NCI-H1930 (cell line): ENCODE data around the gene TRABD2A.

Experiments
- DNase-seq, 2 experiments: peaks; one replicate each; lab custom pipeline; 2025; lab: John Stamatoyannopoulos, UW

Gene TRABD2A

GRCh38 chr2:84849271-84849952 lies 31.5 kb downstream of the TRABD2A start:
- DNase-seq: no peak

GRCh38 chr2:84847326-84848050 lies 33.4 kb downstream of the TRABD2A start:
- no peak for DNase-seq

GRCh38 chr2:84846741-84847142 lies 34.1 kb downstream of the TRABD2A start:
- DNase-seq: no peak

GRCh38 chr2:84846041-84846663 lies 34.7 kb downstream of the TRABD2A start:
- no peak for DNase-seq

GRCh38 chr2:84844141-84844540 lies 36.7 kb downstream of the TRABD2A start:
- DNase-seq: no peak

- DNase-seq: no peak
Observed at GRCh38 chr2:84841577-84841976, 39.3 kb downstream of the TRABD2A start.

GRCh38 chr2:84840306-84840705 lies 40.6 kb downstream of the TRABD2A start:
- DNase-seq: no peak

GRCh38 chr2:84839851-84840250 lies 41.0 kb downstream of the TRABD2A start:
- DNase-seq: no peak

GRCh38 chr2:84838434-84839145 lies 42.3 kb downstream of the TRABD2A start:
- no peak for DNase-seq

GRCh38 chr2:84836215-84836614 lies 44.7 kb downstream of the TRABD2A start:
- DNase-seq: no peak

GRCh38 chr2:84833481-84834150 lies 47.3 kb downstream of the TRABD2A start:
- no peak for DNase-seq

GRCh38 chr2:84832772-84833461 lies 48.0 kb downstream of the TRABD2A start:
- DNase-seq: no peak

GRCh38 chr2:84830758-84831500 lies 50.0 kb downstream of the TRABD2A start:
- DNase-seq: no peak

GRCh38 chr2:84830095-84830494 lies 50.8 kb downstream of the TRABD2A start:
- DNase-seq: no peak

- DNase-seq: no peak
Observed at GRCh38 chr2:84829693-84830092, 51.2 kb downstream of the TRABD2A start.

- DNase-seq: no peak
Observed at GRCh38 chr2:84827978-84828575, 52.8 kb downstream of the TRABD2A start.

- no peak for DNase-seq
Observed at GRCh38 chr2:84823788-84824187, 57.1 kb downstream of the TRABD2A start.

GRCh38 chr2:84823229-84823628 lies 57.7 kb downstream of the TRABD2A start:
- DNase-seq: no peak

GRCh38 chr2:84821806-84822205 lies 59.1 kb downstream of the TRABD2A start:
- no peak for DNase-seq

- DNase-seq: no peak
Observed at GRCh38 chr2:84817239-84817655, 63.6 kb downstream of the TRABD2A start.
